Measurements from ENCODE around the gene PNRC2. TPM values are rescaled to one million over a fixed set of nuclear protein-coding genes. Genes with fewer than 3 reads are reported as not detected.
"Not testable (repeated sequence)": the region's sequence is repeated elsewhere in the genome, so short reads cannot be mapped to it uniquely, and the experiment has no call there.

Gene PNRC2
- total and polyA plus RNA-seq, 4 donors: 75.3 to 141 (median 94.1) TPM

GRCh38 chr1:24008574-24009184 is 49.1 kb downstream of the PNRC2 start:
- DNase-seq; H3K9me3 ChIP-seq (ENCODE audit: control insufficient read depth, low read length); H3K27me3 ChIP-seq (ENCODE audit: control insufficient read depth in 1 of 2, insufficient read depth in 2 of 2, low read length in 1 of 2); H3K4me3 ChIP-seq (ENCODE audit: low read length in 2 of 2); H3K36me3 ChIP-seq (ENCODE audit: control insufficient read depth in 1 of 2, insufficient read depth in 2 of 2, low read length in 1 of 2); H3K4me1 ChIP-seq (ENCODE audit: control insufficient read depth in 1 of 2, insufficient read depth in 2 of 2, low read length in 2 of 2); intact Hi-C loops (cut with DNase I): not testable (repeated sequence)
- peak; percentile 55 for ATAC-seq (ENCODE audit: low FRiP score)
- 0 to 26% methylated on average over 2 to 3 of the region's 3 CpGs for WGBS, 2 donors
- H3K27ac ChIP-seq (ENCODE audit: low read depth in 1 of 2, low read length in 2 of 2): peak overlapping the region; percentile 80 to 86

GRCh38 chr1:24009406-24009805 is 49.8 kb downstream of the PNRC2 start:
- H3K9me3 ChIP-seq (ENCODE audit: control insufficient read depth, low read length): no peaks in the 10 kb centered on the region
- WGBS, 2 donors: 83 to 88% methylated on average over 1 of the region's 1 CpG
- no peak overlapping the region for H3K4me3 ChIP-seq (ENCODE audit: low read length in 2 of 2)
- intact Hi-C loops (cut with DNase I): no loop called here
- H3K36me3 ChIP-seq (ENCODE audit: control insufficient read depth in 1 of 2, insufficient read depth in 2 of 2, low read length in 1 of 2): no peaks in the 10 kb centered on the region
- peak overlapping the region; percentile 30 to 91 for H3K27ac ChIP-seq (ENCODE audit: low read depth in 1 of 2, low read length in 2 of 2)
- ATAC-seq (ENCODE audit: low FRiP score): no peak
- no peaks in the 10 kb centered on the region for H3K27me3 ChIP-seq (ENCODE audit: control insufficient read depth in 1 of 2, insufficient read depth in 2 of 2, low read length in 1 of 2)
- H3K4me1 ChIP-seq (ENCODE audit: control insufficient read depth in 1 of 2, insufficient read depth in 2 of 2, low read length in 2 of 2): peaks cover 6 to 7% of the 10 kb centered on the region in 2 donors
- DNase-seq: no peak

GRCh38 chr1:24010650-24011049 is 51.0 kb downstream of the PNRC2 start:
- Histone ChIP-seq H3K9me3 (ENCODE audit: control insufficient read depth, low read length) (no peaks in the 10 kb centered on the region), H3K4me1 (ENCODE audit: control insufficient read depth in 1 of 2, insufficient read depth in 2 of 2, low read length in 2 of 2) (peaks cover 6 to 7% of the 10 kb centered on the region in 2 donors), H3K27me3 (ENCODE audit: control insufficient read depth in 1 of 2, insufficient read depth in 2 of 2, low read length in 1 of 2) (no peaks in the 10 kb centered on the region), H3K36me3 (ENCODE audit: control insufficient read depth in 1 of 2, insufficient read depth in 2 of 2, low read length in 1 of 2) (no peaks in the 10 kb centered on the region), H3K4me3 (ENCODE audit: low read length in 2 of 2) (no peak overlapping the region), H3K27ac (ENCODE audit: low read depth in 1 of 2, low read length in 2 of 2) (no peak overlapping the region)
- DNase-seq (no peak), ATAC-seq (ENCODE audit: low FRiP score) (peak; percentile 28)
- 3 to 18% methylated on average over 3 to 5 of the region's 5 CpGs for WGBS, 2 donors
- intact Hi-C loops (cut with DNase I): no loop called here

GRCh38 chr1:24012878-24013277 is 53.2 kb downstream of the PNRC2 start:
- H3K9me3 ChIP-seq (ENCODE audit: control insufficient read depth, low read length); DNase-seq; H3K4me3 ChIP-seq (ENCODE audit: low read length in 2 of 2); H3K27ac ChIP-seq (ENCODE audit: low read depth in 1 of 2, low read length in 2 of 2); ATAC-seq (ENCODE audit: low FRiP score); H3K4me1 ChIP-seq (ENCODE audit: control insufficient read depth in 1 of 2, insufficient read depth in 2 of 2, low read length in 2 of 2); intact Hi-C loops (cut with DNase I); H3K36me3 ChIP-seq (ENCODE audit: control insufficient read depth in 1 of 2, insufficient read depth in 2 of 2, low read length in 1 of 2); H3K27me3 ChIP-seq (ENCODE audit: control insufficient read depth in 1 of 2, insufficient read depth in 2 of 2, low read length in 1 of 2): not testable (repeated sequence)
- 97 to 98% methylated on average over 8 of the region's 8 CpGs for WGBS, 2 donors

Small RNA genes within 50 kb of the gene (microRNA-seq; reads per million reads assigned to microRNA genes)
- 0 reads per million in 2 donors for gene MIR378F

Other genes starting within 250 kb of the PNRC2 start
- gene ELOA, start 216.4 kb upstream of the PNRC2 start, total RNA-seq: 10 to 100 TPM; 30.3 to 31.0 TPM
- 10 to 100 TPM; 11.8 to 14.0 TPM for gene ELOA, start 216.4 kb upstream of the PNRC2 start, polyA plus RNA-seq
- 10 to 100 TPM; 34.9 to 39.8 TPM for gene PITHD1, start 181.4 kb upstream of the PNRC2 start, total RNA-seq
- 10 to 100 TPM; 33.9 to 40.3 TPM for gene PITHD1, start 181.4 kb upstream of the PNRC2 start, polyA plus RNA-seq
- 10 to 100 TPM; 30.0 to 31.2 TPM for gene LYPLA2, start 168.7 kb upstream of the PNRC2 start, total RNA-seq
- 10 to 100 TPM; 17.3 to 32.5 TPM for gene LYPLA2, start 168.7 kb upstream of the PNRC2 start, polyA plus RNA-seq
- 10 to 100 TPM; 13.6 to 18.5 TPM for gene GALE, start 159.1 kb upstream of the PNRC2 start, total RNA-seq
- 10 to 100 TPM in 1 of 2 donors, 1 to 10 TPM in 1; 9.9 to 23.2 TPM for gene GALE, start 159.1 kb upstream of the PNRC2 start, polyA plus RNA-seq
- gene HMGCL, start 134.4 kb upstream of the PNRC2 start, total RNA-seq: 10 to 100 TPM; 22.4 to 36.8 TPM
- 10 to 100 TPM; 30.9 to 35.2 TPM for gene HMGCL, start 134.4 kb upstream of the PNRC2 start, polyA plus RNA-seq
- gene FUCA1, start 91.5 kb upstream of the PNRC2 start, total RNA-seq: 10 to 100 TPM; 26.0 to 35.4 TPM
- 10 to 100 TPM; 31.2 to 36.6 TPM for gene FUCA1, start 91.5 kb upstream of the PNRC2 start, polyA plus RNA-seq
- gene CNR2, start 46.5 kb upstream of the PNRC2 start, total RNA-seq: under 1 TPM; 0.06 to 0.15 TPM
- under 1 TPM; 0.08 to 0.13 TPM for gene CNR2, start 46.5 kb upstream of the PNRC2 start, polyA plus RNA-seq
- gene SRSF10, start 20.5 kb downstream of the PNRC2 start, total RNA-seq: 10 to 100 TPM; 91.1 to 98.4 TPM
- gene SRSF10, start 20.5 kb downstream of the PNRC2 start, polyA plus RNA-seq: 100 to 1,000 TPM in 1 of 2 donors, 10 to 100 TPM in 1; 50.1 to 114 TPM
- gene MYOM3, start 152.3 kb downstream of the PNRC2 start, total RNA-seq: 1 to 10 TPM in 1 of 2 donors, under 1 TPM in 1; 0.78 to 1.9 TPM
- 1 to 10 TPM in 1 of 2 donors, under 1 TPM in 1; 0.59 to 1.1 TPM for gene MYOM3, start 152.3 kb downstream of the PNRC2 start, polyA plus RNA-seq
- gene IL22RA1, start 183.3 kb downstream of the PNRC2 start, total RNA-seq: under 1 TPM; 0.18 to 0.23 TPM
- gene IL22RA1, start 183.3 kb downstream of the PNRC2 start, polyA plus RNA-seq: 1 to 10 TPM in 1 of 2 donors, not detected in 1; 2.4 TPM
- under 1 TPM; 0.23 to 0.42 TPM for gene IFNLR1, start 227.5 kb downstream of the PNRC2 start, total RNA-seq
- 1 to 10 TPM in 1 of 2 donors, under 1 TPM in 1; 0.15 to 1.9 TPM for gene IFNLR1, start 227.5 kb downstream of the PNRC2 start, polyA plus RNA-seq

All from aorta (tissue), 5 donors.